ENCODE results near the gene PTPN1.

PTPN1 gene

GRCh38 chr20:50582591-50583234, 72.5 kb downstream of the PTPN1 start:
- Histone ChIP-seq H3K4me1 (ENCODE audit: insufficient read depth, low read length) (no peaks in the 10 kb centered on the region), H3K36me3 (ENCODE audit: insufficient read depth, low read length) (peaks cover 18% of the 10 kb centered on the region), H3K9ac (ENCODE audit: low read depth, low read length) (no peak overlapping the region), H3K9me3 (ENCODE audit: control insufficient read depth, insufficient read depth, low read length) (no peaks in the 10 kb centered on the region)

- H3K36me3 ChIP-seq (ENCODE audit: insufficient read depth, low read length), result peaks cover 13% of the 10 kb centered on the region
- H3K4me1 ChIP-seq (ENCODE audit: insufficient read depth, low read length), result no peaks in the 10 kb centered on the region
- no peaks in the 10 kb centered on the region for H3K9me3 ChIP-seq (ENCODE audit: control insufficient read depth, insufficient read depth, low read length)
- H3K9ac ChIP-seq (ENCODE audit: low read depth, low read length), result no peak overlapping the region
These were observed 73.4 kb downstream of the PTPN1 start for GRCh38 chr20:50583442-50584150.

GRCh38 chr20:50584687-50585086, 74.5 kb downstream of the PTPN1 start:
- H3K9me3 ChIP-seq (ENCODE audit: control insufficient read depth, insufficient read depth, low read length), result no peaks in the 10 kb centered on the region
- peaks cover 6% of the 10 kb centered on the region for H3K36me3 ChIP-seq (ENCODE audit: insufficient read depth, low read length)
- H3K9ac ChIP-seq (ENCODE audit: low read depth, low read length), result no peak overlapping the region
- H3K4me1 ChIP-seq (ENCODE audit: insufficient read depth, low read length), result no peaks in the 10 kb centered on the region

- Histone ChIP-seq H3K4me1 (ENCODE audit: insufficient read depth, low read length) (no peaks in the 10 kb centered on the region), H3K9me3 (ENCODE audit: control insufficient read depth, insufficient read depth, low read length) (no peaks in the 10 kb centered on the region), H3K36me3 (ENCODE audit: insufficient read depth, low read length) (peaks cover 6% of the 10 kb centered on the region), H3K9ac (ENCODE audit: low read depth, low read length) (no peak overlapping the region)
These were observed 75.0 kb downstream of the PTPN1 start for GRCh38 chr20:50585214-50585613.

GRCh38 chr20:50585678-50586077, 75.5 kb downstream of the PTPN1 start:
- Histone ChIP-seq H3K4me1 (ENCODE audit: insufficient read depth, low read length) (no peaks in the 10 kb centered on the region), H3K36me3 (ENCODE audit: insufficient read depth, low read length) (peaks cover 6% of the 10 kb centered on the region), H3K9ac (ENCODE audit: low read depth, low read length) (no peak overlapping the region), H3K9me3 (ENCODE audit: control insufficient read depth, insufficient read depth, low read length) (no peaks in the 10 kb centered on the region)

GRCh38 chr20:50586531-50587232, 76.5 kb downstream of the PTPN1 start:
- Histone ChIP-seq H3K4me1 (ENCODE audit: insufficient read depth, low read length) (no peaks in the 10 kb centered on the region), H3K9me3 (ENCODE audit: control insufficient read depth, insufficient read depth, low read length) (no peaks in the 10 kb centered on the region), H3K36me3 (ENCODE audit: insufficient read depth, low read length) (no peaks in the 10 kb centered on the region; the same call in none of the 2 replicates), H3K9ac (ENCODE audit: low read depth, low read length) (no peak overlapping the region)

GRCh38 chr20:50587291-50587961, 77.2 kb downstream of the PTPN1 start:
- Histone ChIP-seq H3K36me3 (ENCODE audit: insufficient read depth, low read length) (no peaks in the 10 kb centered on the region; the same call in 1 of the 2 replicates), H3K4me1 (ENCODE audit: insufficient read depth, low read length) (no peaks in the 10 kb centered on the region)

GRCh38 chr20:50588034-50588736, 78.0 kb downstream of the PTPN1 start:
- Histone ChIP-seq H3K4me1 (ENCODE audit: insufficient read depth, low read length) (no peaks in the 10 kb centered on the region), H3K36me3 (ENCODE audit: insufficient read depth, low read length) (no peaks in the 10 kb centered on the region; the same call in 1 of the 2 replicates), H3K9ac (ENCODE audit: low read depth, low read length) (no peak overlapping the region)

More at GRCh38 chr20:50587291-50587961, 77.2 kb downstream of the PTPN1 start:
- H3K9me3 ChIP-seq (ENCODE audit: control insufficient read depth, insufficient read depth, low read length), result no peaks in the 10 kb centered on the region
- H3K9ac ChIP-seq (ENCODE audit: low read depth, low read length), result no peak overlapping the region

GRCh38 chr20:50589548-50590347, 79.6 kb downstream of the PTPN1 start:
- Histone ChIP-seq H3K9me3 (ENCODE audit: control insufficient read depth, insufficient read depth, low read length) (no peaks in the 10 kb centered on the region), H3K36me3 (ENCODE audit: insufficient read depth, low read length) (no peaks in the 10 kb centered on the region; the same call in 1 of the 2 replicates), H3K4me1 (ENCODE audit: insufficient read depth, low read length) (no peaks in the 10 kb centered on the region; the same call in 1 of the 2 replicates), H3K9ac (ENCODE audit: low read depth, low read length) (no peak overlapping the region)

More at GRCh38 chr20:50588034-50588736, 78.0 kb downstream of the PTPN1 start:
- H3K9me3 ChIP-seq (ENCODE audit: control insufficient read depth, insufficient read depth, low read length), result no peaks in the 10 kb centered on the region

GRCh38 chr20:50590348-50590664, 80.1 kb downstream of the PTPN1 start:
- H3K36me3 ChIP-seq (ENCODE audit: insufficient read depth, low read length), result no peaks in the 10 kb centered on the region; the same call in 1 of the 2 replicates
- no peak overlapping the region for H3K9ac ChIP-seq (ENCODE audit: low read depth, low read length)

GRCh38 chr20:50591233-50591852, 81.2 kb downstream of the PTPN1 start:
- H3K36me3 ChIP-seq (ENCODE audit: insufficient read depth, low read length), result no peaks in the 10 kb centered on the region; the same call in 1 of the 2 replicates
- H3K4me1 ChIP-seq (ENCODE audit: insufficient read depth, low read length), result peaks cover 9% of the 10 kb centered on the region; the same call in 1 of the 2 replicates
- no peak overlapping the region for H3K9ac ChIP-seq (ENCODE audit: low read depth, low read length)
- H3K9me3 ChIP-seq (ENCODE audit: control insufficient read depth, insufficient read depth, low read length), result no peaks in the 10 kb centered on the region

More at GRCh38 chr20:50590348-50590664, 80.1 kb downstream of the PTPN1 start:
- H3K9me3 ChIP-seq (ENCODE audit: control insufficient read depth, insufficient read depth, low read length), result no peaks in the 10 kb centered on the region
- H3K4me1 ChIP-seq (ENCODE audit: insufficient read depth, low read length), result no peaks in the 10 kb centered on the region; the same call in 1 of the 2 replicates

- Histone ChIP-seq H3K9me3 (ENCODE audit: control insufficient read depth, insufficient read depth, low read length) (no peaks in the 10 kb centered on the region), H3K9ac (ENCODE audit: low read depth, low read length) (no peak overlapping the region), H3K36me3 (ENCODE audit: insufficient read depth, low read length) (no peaks in the 10 kb centered on the region; the same call in 1 of the 2 replicates), H3K4me1 (ENCODE audit: insufficient read depth, low read length) (peaks cover 13% of the 10 kb centered on the region; the same call in 1 of the 2 replicates)
These were observed 82.3 kb downstream of the PTPN1 start for GRCh38 chr20:50592282-50593004.

Measured in ES-I3 (cell line).